ENCODE results near the gene MANSC4.

The MANSC4 gene

DNA sequence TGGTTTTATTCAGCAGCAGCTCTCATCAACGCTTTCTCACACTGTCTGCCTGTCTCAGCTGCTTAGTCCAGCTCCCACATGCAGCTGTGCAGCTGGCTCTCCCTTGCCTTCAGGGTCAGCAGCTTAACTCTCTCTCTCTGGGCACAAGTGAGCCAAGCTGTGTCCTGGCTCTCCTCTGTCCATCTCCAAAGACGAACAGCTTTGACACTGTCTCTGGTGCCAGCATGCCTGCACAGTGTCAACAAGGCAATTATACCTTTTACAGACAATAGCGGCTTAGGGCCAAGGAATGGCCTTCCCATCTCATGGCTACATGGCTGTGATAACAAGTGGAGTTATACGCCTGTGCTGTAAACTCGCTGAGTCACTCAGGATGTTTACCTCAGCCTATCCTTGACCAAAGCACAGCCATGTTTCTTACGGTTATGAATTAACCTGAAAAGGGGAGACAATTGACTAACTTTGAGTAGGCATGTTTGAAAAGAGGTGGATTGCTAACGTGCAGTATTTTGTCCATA, 38.4 kb upstream of the MANSC4 start:
- Histone ChIP-seq H3K14ac (ENCODE audit: low read length) (no peak overlapping the region), H2BK5ac (ENCODE audit: low read length) (no peak overlapping the region), H3K79me1 (ENCODE audit: low read depth, low read length) (no peaks in the 10 kb centered on the region), H4K91ac (ENCODE audit: low read depth, low read length, poor library complexity) (no peak overlapping the region), H3K23ac (ENCODE audit: low read depth, low read length, poor library complexity) (no peak overlapping the region), H3K9me3 (replicated peaks in 1 of 2; ENCODE audit: control insufficient read depth in 2 of 2, insufficient read depth in 1 of 2, low read depth in 1 of 2, low read length in 2 of 2) (peaks cover 0 to 3% of the 10 kb centered on the region in 2 donors), H3K4me2 (ENCODE audit: insufficient read depth, low read length, poor library complexity, severe bottlenecking) (no peak overlapping the region), H2BK12ac (ENCODE audit: low read length) (no peak overlapping the region), H2BK15ac (ENCODE audit: low read length) (no peak overlapping the region), H3K9ac (ENCODE audit: low read depth, low read length, poor library complexity) (no peak overlapping the region), H2BK120ac (ENCODE audit: low read depth, low read length) (no peak overlapping the region), H2AFZ (ENCODE audit: low read length) (no peak overlapping the region), H4K8ac (ENCODE audit: low read depth, low read length) (no peak overlapping the region), H3K36me3 (replicated peaks in 1 of 2; ENCODE audit: control insufficient read depth in 2 of 2, insufficient read depth in 2 of 2, low read length in 2 of 2) (no peaks in the 10 kb centered on the region), H3K4me3 (ENCODE audit: low read length in 2 of 2) (no peak overlapping the region), H3K27ac (replicated peaks; ENCODE audit: low read length) (no peak overlapping the region), H2AK5ac (ENCODE audit: low read depth, low read length) (no peak overlapping the region), H3K18ac (ENCODE audit: low read length) (no peak overlapping the region), H3K4ac (ENCODE audit: low read length) (no peak overlapping the region), H3K4me1 (ENCODE audit: control insufficient read depth in 2 of 2, insufficient read depth in 1 of 2, low read depth in 1 of 2, low read length in 2 of 2) (peaks cover 0 to 1% of the 10 kb centered on the region in 2 donors), H3K27me3 (ENCODE audit: control insufficient read depth in 3 of 3, insufficient read depth in 3 of 3, low read depth in 1 of 3, low read length in 3 of 3) (no peaks in the 10 kb centered on the region)
- DNase-seq (ENCODE audit: low spot score): no peak
- WGBS, 2 donors (ENCODE audit: extremely low coverage in 2 of 2, insufficient read length in 2 of 2, insufficient replicate concordance in 1 of 2): no CpG with 5 or more reads among the region's 7 CpGs

DNA sequence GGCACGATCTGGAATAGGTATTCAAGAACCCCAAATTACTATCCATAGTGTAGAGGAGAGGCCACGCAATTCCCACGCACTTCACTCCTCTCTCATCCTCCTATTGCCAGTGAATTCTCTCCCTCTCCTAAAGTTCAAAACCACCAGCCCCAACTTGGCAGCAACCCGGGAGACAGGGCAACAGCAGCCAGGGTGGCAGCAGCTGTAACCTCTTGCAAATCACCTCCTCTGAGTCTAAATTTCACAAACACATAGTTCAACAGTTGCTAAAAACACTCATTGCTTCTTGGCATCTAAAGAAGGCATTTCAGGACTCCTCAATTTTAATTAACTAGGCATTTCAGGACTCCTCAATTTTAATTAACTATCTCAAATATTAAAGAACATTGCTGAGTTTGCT, 37.7 kb upstream of the MANSC4 start:
- no peak for DNase-seq (ENCODE audit: low spot score)
- H3K4me2 ChIP-seq (ENCODE audit: insufficient read depth, low read length, poor library complexity, severe bottlenecking): no peak overlapping the region
- H2AFZ ChIP-seq (ENCODE audit: low read length): no peak overlapping the region
- no peak overlapping the region for H3K9ac ChIP-seq (ENCODE audit: low read depth, low read length, poor library complexity)
- H2BK120ac ChIP-seq (ENCODE audit: low read depth, low read length): no peak overlapping the region
- no peak overlapping the region for H3K27ac ChIP-seq (replicated peaks; ENCODE audit: low read length)
- no peak overlapping the region for H2BK15ac ChIP-seq (ENCODE audit: low read length)
- H4K91ac ChIP-seq (ENCODE audit: low read depth, low read length, poor library complexity): no peak overlapping the region
- H3K18ac ChIP-seq (ENCODE audit: low read length): no peak overlapping the region
- WGBS, 2 donors (ENCODE audit: extremely low coverage in 2 of 2, insufficient read length in 2 of 2, insufficient replicate concordance in 1 of 2): no CpG with 5 or more reads among the region's 4 CpGs
- H4K8ac ChIP-seq (ENCODE audit: low read depth, low read length): no peak overlapping the region
- no peak overlapping the region for H3K4me3 ChIP-seq (ENCODE audit: low read length in 2 of 2)
- H2AK5ac ChIP-seq (ENCODE audit: low read depth, low read length): no peak overlapping the region
- H3K9me3 ChIP-seq (replicated peaks in 1 of 2; ENCODE audit: control insufficient read depth in 2 of 2, insufficient read depth in 1 of 2, low read depth in 1 of 2, low read length in 2 of 2): peaks cover 0 to 3% of the 10 kb centered on the region in 2 donors
- no peaks in the 10 kb centered on the region for H3K36me3 ChIP-seq (replicated peaks in 1 of 2; ENCODE audit: control insufficient read depth in 2 of 2, insufficient read depth in 2 of 2, low read length in 2 of 2)
- no peak overlapping the region for H3K14ac ChIP-seq (ENCODE audit: low read length)
- H3K79me1 ChIP-seq (ENCODE audit: low read depth, low read length): no peaks in the 10 kb centered on the region
- peaks cover 0 to 1% of the 10 kb centered on the region in 2 donors for H3K4me1 ChIP-seq (ENCODE audit: control insufficient read depth in 2 of 2, insufficient read depth in 1 of 2, low read depth in 1 of 2, low read length in 2 of 2)
- no peak overlapping the region for H2BK12ac ChIP-seq (ENCODE audit: low read length)
- no peak overlapping the region for H3K23ac ChIP-seq (ENCODE audit: low read depth, low read length, poor library complexity)
- no peak overlapping the region for H3K4ac ChIP-seq (ENCODE audit: low read length)
- no peaks in the 10 kb centered on the region for H3K27me3 ChIP-seq (ENCODE audit: control insufficient read depth in 3 of 3, insufficient read depth in 3 of 3, low read depth in 1 of 3, low read length in 3 of 3)
- H2BK5ac ChIP-seq (ENCODE audit: low read length): no peak overlapping the region

DNA sequence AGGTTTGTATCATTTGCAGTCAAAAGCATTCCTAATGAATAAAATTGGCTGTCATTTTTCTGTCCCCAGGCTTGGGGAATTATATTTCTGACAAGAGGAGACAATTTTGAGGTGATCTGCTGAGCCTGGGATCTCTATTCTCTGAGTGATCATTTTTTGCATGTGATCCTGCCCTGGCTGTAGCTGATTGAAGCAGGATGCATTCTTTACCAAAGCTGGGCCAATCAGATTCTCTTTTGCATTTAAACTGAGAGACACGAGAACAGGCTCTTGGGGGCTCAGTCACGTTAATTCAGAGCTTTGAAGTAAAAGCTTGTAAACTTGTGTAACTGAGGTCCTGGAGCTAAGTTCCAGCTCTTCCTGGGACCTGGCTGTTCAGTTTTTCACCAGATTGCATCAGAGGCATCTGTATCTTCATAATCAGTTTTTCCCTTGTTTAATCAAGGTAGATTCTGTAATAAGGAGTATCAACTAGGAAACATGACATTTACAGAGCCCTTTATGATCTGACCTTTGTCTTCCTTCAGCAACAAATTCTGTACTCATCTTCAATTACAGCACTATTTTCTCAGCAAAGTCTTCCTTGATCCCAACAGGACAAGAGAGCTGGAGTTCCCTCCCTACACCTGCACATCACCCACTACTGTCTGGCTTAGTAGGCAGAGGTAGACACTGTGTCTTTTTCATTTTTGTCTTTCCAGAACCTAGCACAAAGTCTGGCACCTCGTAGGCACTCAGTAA, 35.0 kb upstream of the MANSC4 start:
- no CpG with 5 or more reads among the region's 3 CpGs for WGBS, 2 donors (ENCODE audit: extremely low coverage in 2 of 2, insufficient read length in 2 of 2, insufficient replicate concordance in 1 of 2)
- H3K9me3 ChIP-seq (replicated peaks in 1 of 2; ENCODE audit: control insufficient read depth in 2 of 2, insufficient read depth in 1 of 2, low read depth in 1 of 2, low read length in 2 of 2): peaks cover 0 to 3% of the 10 kb centered on the region in 2 donors
- no peak overlapping the region for H3K4me2 ChIP-seq (ENCODE audit: insufficient read depth, low read length, poor library complexity, severe bottlenecking)
- H4K8ac ChIP-seq (ENCODE audit: low read depth, low read length): no peak overlapping the region
- H3K27me3 ChIP-seq (ENCODE audit: control insufficient read depth in 3 of 3, insufficient read depth in 3 of 3, low read depth in 1 of 3, low read length in 3 of 3): no peaks in the 10 kb centered on the region
- H3K4ac ChIP-seq (ENCODE audit: low read length): no peak overlapping the region
- H2BK12ac ChIP-seq (ENCODE audit: low read length): no peak overlapping the region
- no peak overlapping the region for H3K4me3 ChIP-seq (ENCODE audit: low read length in 2 of 2)
- H2BK15ac ChIP-seq (ENCODE audit: low read length): no peak overlapping the region
- no peak overlapping the region for H2BK120ac ChIP-seq (ENCODE audit: low read depth, low read length)
- H3K18ac ChIP-seq (ENCODE audit: low read length): no peak overlapping the region
- H3K27ac ChIP-seq (replicated peaks; ENCODE audit: low read length): no peak overlapping the region
- H3K23ac ChIP-seq (ENCODE audit: low read depth, low read length, poor library complexity): no peak overlapping the region
- H4K91ac ChIP-seq (ENCODE audit: low read depth, low read length, poor library complexity): no peak overlapping the region
- H2BK5ac ChIP-seq (ENCODE audit: low read length): no peak overlapping the region
- no peak overlapping the region for H2AK5ac ChIP-seq (ENCODE audit: low read depth, low read length)
- H3K79me1 ChIP-seq (ENCODE audit: low read depth, low read length): no peaks in the 10 kb centered on the region
- H3K4me1 ChIP-seq (ENCODE audit: control insufficient read depth in 2 of 2, insufficient read depth in 1 of 2, low read depth in 1 of 2, low read length in 2 of 2): no peaks in the 10 kb centered on the region
- no peak overlapping the region for H3K9ac ChIP-seq (ENCODE audit: low read depth, low read length, poor library complexity)
- H3K14ac ChIP-seq (ENCODE audit: low read length): no peak overlapping the region
- DNase-seq (ENCODE audit: low spot score): no peak
- no peak overlapping the region for H2AFZ ChIP-seq (ENCODE audit: low read length)
- no peaks in the 10 kb centered on the region for H3K36me3 ChIP-seq (replicated peaks in 1 of 2; ENCODE audit: control insufficient read depth in 2 of 2, insufficient read depth in 2 of 2, low read length in 2 of 2)

DNA sequence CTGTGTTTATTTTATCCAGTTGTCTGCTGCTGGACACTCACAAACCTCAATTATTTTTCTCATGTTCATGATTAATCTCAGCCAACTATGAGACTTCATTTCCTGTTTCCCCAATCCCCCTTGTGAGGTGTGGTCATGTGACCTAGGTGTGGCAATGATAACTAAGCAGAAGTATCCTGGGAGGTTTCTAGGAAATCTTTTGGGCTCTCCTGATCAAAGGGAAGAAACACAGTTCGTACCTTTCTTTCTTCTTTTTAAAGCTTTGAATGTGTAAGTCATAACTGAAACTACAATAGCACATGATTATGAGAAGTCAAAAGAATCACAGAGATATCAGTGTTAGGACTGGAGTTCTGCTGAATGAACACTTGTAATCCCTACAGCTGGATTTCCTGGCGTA, 34.4 kb upstream of the MANSC4 start:
- Histone ChIP-seq H3K4me2 (ENCODE audit: insufficient read depth, low read length, poor library complexity, severe bottlenecking) (no peak overlapping the region), H3K4me1 (ENCODE audit: control insufficient read depth in 2 of 2, insufficient read depth in 1 of 2, low read depth in 1 of 2, low read length in 2 of 2) (no peaks in the 10 kb centered on the region), H4K8ac (ENCODE audit: low read depth, low read length) (no peak overlapping the region), H3K27ac (replicated peaks; ENCODE audit: low read length) (no peak overlapping the region), H2BK120ac (ENCODE audit: low read depth, low read length) (no peak overlapping the region), H2BK12ac (ENCODE audit: low read length) (no peak overlapping the region), H3K14ac (ENCODE audit: low read length) (no peak overlapping the region), H3K4me3 (ENCODE audit: low read length in 2 of 2) (no peak overlapping the region), H3K9ac (ENCODE audit: low read depth, low read length, poor library complexity) (no peak overlapping the region), H3K4ac (ENCODE audit: low read length) (no peak overlapping the region), H4K91ac (ENCODE audit: low read depth, low read length, poor library complexity) (no peak overlapping the region), H2AK5ac (ENCODE audit: low read depth, low read length) (no peak overlapping the region), H3K36me3 (replicated peaks in 1 of 2; ENCODE audit: control insufficient read depth in 2 of 2, insufficient read depth in 2 of 2, low read length in 2 of 2) (no peaks in the 10 kb centered on the region), H3K79me1 (ENCODE audit: low read depth, low read length) (no peaks in the 10 kb centered on the region), H2BK5ac (ENCODE audit: low read length) (no peak overlapping the region), H2AFZ (ENCODE audit: low read length) (no peak overlapping the region), H3K23ac (ENCODE audit: low read depth, low read length, poor library complexity) (no peak overlapping the region), H2BK15ac (ENCODE audit: low read length) (no peak overlapping the region), H3K27me3 (ENCODE audit: control insufficient read depth in 3 of 3, insufficient read depth in 3 of 3, low read depth in 1 of 3, low read length in 3 of 3) (no peaks in the 10 kb centered on the region), H3K9me3 (replicated peaks in 1 of 2; ENCODE audit: control insufficient read depth in 2 of 2, insufficient read depth in 1 of 2, low read depth in 1 of 2, low read length in 2 of 2) (peaks cover 0 to 3% of the 10 kb centered on the region in 2 donors), H3K18ac (ENCODE audit: low read length) (no peak overlapping the region)
- no CpG with 5 or more reads among the region's 2 CpGs for WGBS, 2 donors (ENCODE audit: extremely low coverage in 2 of 2, insufficient read length in 2 of 2, insufficient replicate concordance in 1 of 2)
- DNase-seq (ENCODE audit: low spot score): no peak
